Diencephalon (tissue), 1 donor: ENCODE data around the gene OR7G3. TPM values are rescaled to one million over a fixed set of nuclear protein-coding genes. Genes with fewer than 3 reads are reported as not detected.

ENCODE experiments used
- small RNA-seq: library from RNA; depleted of rRNA; stranded (forward); fragments of <200 nt; gene quantifications from one replicate; pipeline ENCODE3, GENCODE V24; 2014
- total RNA-seq: library from RNA; depleted of rRNA; stranded (reverse); fragments of >200 nt; gene quantifications from one replicate; pipeline ENCODE4 v1.2.3, GENCODE V29; 2014

OR7G3 gene
- not detected for total RNA-seq

GRCh38 chr19:9126900-9127405 is at the start of gene OR7G3:
Gene OR7G3 (minus strand): TSS chr19:9126950. CDS start chr19:9126950, 0 bp downstream.

DNA sequence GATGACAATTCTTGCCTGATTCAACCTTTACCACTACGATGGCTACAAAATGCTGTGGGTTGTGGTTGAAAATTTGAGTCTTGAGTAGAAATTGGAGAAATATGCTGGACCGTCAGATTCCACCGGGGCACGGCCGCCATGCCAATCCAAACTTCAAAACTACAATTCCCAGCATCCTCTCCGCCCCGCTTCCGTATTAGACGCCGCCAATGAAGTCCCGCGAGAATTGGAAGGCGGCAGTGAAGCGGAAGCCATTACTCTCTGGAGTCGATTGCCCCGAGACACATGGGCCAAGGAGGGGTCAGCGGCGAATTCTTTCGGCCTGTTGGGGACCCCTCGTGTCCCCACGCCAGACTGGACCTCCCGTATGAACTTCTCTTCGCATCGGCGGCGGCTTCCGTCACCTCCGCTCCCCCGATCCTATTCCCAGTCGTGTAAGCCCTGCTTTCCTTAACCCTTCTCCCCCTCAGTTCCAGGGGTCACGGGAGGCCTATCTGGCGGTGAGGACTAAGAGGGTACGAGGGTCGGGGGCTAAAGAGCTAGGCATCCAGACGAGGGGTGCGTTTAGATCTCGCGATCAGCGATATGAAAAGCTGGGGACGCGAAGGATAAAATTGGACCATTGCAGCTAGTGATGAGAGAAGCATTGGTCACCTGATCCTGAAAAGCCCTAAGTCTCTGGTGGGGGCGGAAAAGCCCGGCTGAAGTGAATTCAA is 13.6 kb upstream of the OR7G3 start, which contains the start of gene ZNF317:
Gene ZNF317 (plus strand): TSS at position 239 of the 716 bp plus-strand sequence. CDS start 15,620 bp downstream, outside the sequence.

GRCh38 chr19:9115307-9115813 is 11.4 kb downstream of the OR7G3 start, which contains the start of gene OR7G1:
Gene OR7G1 (minus strand): TSS chr19:9115763. CDS start chr19:9115763, 0 bp downstream.

GRCh38 chr19:9107375-9107774 is 19.4 kb downstream of the OR7G3 start, which contains the start of gene OR7G2:
Gene OR7G2 (minus strand): TSS chr19:9107475. CDS start chr19:9103243, 4,232 bp downstream.

GRCh38 chr19:9086761-9087160 is 40.0 kb downstream of the OR7G3 start, which contains the start of gene OR1M1:
Gene OR1M1 (plus strand): TSS chr19:9087061. CDS start chr19:9093245, 6,184 bp downstream.

Small RNA genes lying within 50 kb of the gene (small RNA-seq; reads per million reads assigned to genes)
- gene OR1M4P = not detected

Other genes with a start within 250 kb of the OR7G3 start
- gene MUC16, start 116.5 kb downstream of the OR7G3 start, total RNA-seq = not detected
- not detected for gene OR1M1, start 39.9 kb downstream of the OR7G3 start, total RNA-seq
- gene OR7G2, start 19.5 kb downstream of the OR7G3 start, total RNA-seq = 0.23 TPM
- gene OR7G1, start 11.2 kb downstream of the OR7G3 start, total RNA-seq = not detected
- 23.8 TPM for gene ZNF317, start 13.4 kb upstream of the OR7G3 start, total RNA-seq
- gene OR7D2, start 52.0 kb upstream of the OR7G3 start, total RNA-seq = not detected
- gene OR7D4, start 92.6 kb upstream of the OR7G3 start, total RNA-seq = not detected
- gene OR7E24, start 124.0 kb upstream of the OR7G3 start, total RNA-seq = not detected
- gene ZNF699, start 182.9 kb upstream of the OR7G3 start, total RNA-seq = 19.1 TPM
- 37.8 TPM for gene ZNF559, start 197.2 kb upstream of the OR7G3 start, total RNA-seq
- gene ZNF177, start 236.1 kb upstream of the OR7G3 start, total RNA-seq = 8.1 TPM